Activated CD4-positive, alpha-beta T cell treated with anti-CD3 and anti-CD28 coated beads, Interleukin-2, amount 10 ng/mL, durations not matched to agents 7 days and 5 days (primary cell): ENCODE results near the gene MBTD1. TPM values are rescaled to one million over a fixed set of nuclear protein-coding genes. Genes with fewer than 3 reads are reported as not detected.
"Not testable (repeated sequence)": the region's sequence is repeated elsewhere in the genome, so short reads cannot be mapped to it uniquely, and the experiment has no call there.

Source experiments
- CTCF ChIA-PET: fragments of 350-600 bp; sonication (Branson Sonifier 250); formaldehyde crosslinking; loops from one replicate; lab custom pipeline; 2021; ENCODE audit warnings: antibody characterized with exemption; lab: Charles Lee
- POLR2A ChIA-PET: fragments of 350-600 bp; sonication (Branson Sonifier 250); formaldehyde crosslinking; loops from one replicate; lab custom pipeline; 2021; ENCODE audit warnings: antibody characterized with exemption; lab: Charles Lee
- DNase-seq: peaks from one replicate; pipeline ENCODE4 v3.0.0-alpha.2; 2020
- H3K27ac Mint-ChIP-seq: one replicate; pipeline ENCODE4 v1.8.0; 2021; ENCODE audit warnings: mild to moderate bottlenecking, moderate library complexity, mixed read lengths
- H3K27me3 Mint-ChIP-seq: one replicate; pipeline ENCODE4 v1.8.0; 2021; ENCODE audit warnings: mixed read lengths
- H3K36me3 Mint-ChIP-seq: one replicate; pipeline ENCODE4 v1.8.0; 2021; ENCODE audit warnings: low read depth, mixed read lengths
- H3K4me1 Mint-ChIP-seq: one replicate; pipeline ENCODE4 v1.8.0; 2021; ENCODE audit warnings: mixed read lengths
- H3K4me3 Mint-ChIP-seq: one replicate; pipeline ENCODE4 v1.8.0; 2021; ENCODE audit warnings: mild to moderate bottlenecking, moderate library complexity, mixed read lengths
- H3K9me3 Mint-ChIP-seq: one replicate; pipeline ENCODE4 v1.8.0; 2021; ENCODE audit warnings: mixed read lengths
- total RNA-seq, 2 experiments: library from RNA; stranded (reverse); gene quantifications; one replicate each; pipeline ENCODE4 v1.2.3, GENCODE V29; 2021

MBTD1 gene
- total RNA-seq, 2 experiments from 2014 or later, result 13.8 to 14.5 TPM

- CTCF ChIA-PET, result no interaction called here
- Mint-ChIP-seq H3K36me3 (peaks cover 41% of the 10 kb centered on the region), H3K27ac (no peak overlapping the region), H3K27me3 (no peaks in the 10 kb centered on the region), H3K4me3 (no peak overlapping the region), H3K4me1 (peaks cover 21% of the 10 kb centered on the region), H3K9me3 (no peaks in the 10 kb centered on the region)
- no peak for DNase-seq
- POLR2A ChIA-PET, result no interaction called here
Measured at GRCh38 chr17:51203838-51204237, 56.0 kb downstream of the MBTD1 start.

- Mint-ChIP-seq H3K4me3 (no peak overlapping the region), H3K4me1 (peaks cover 21% of the 10 kb centered on the region), H3K36me3 (peaks cover 42% of the 10 kb centered on the region), H3K9me3 (no peaks in the 10 kb centered on the region), H3K27ac (peak overlapping the region; percentile 85), H3K27me3 (no peaks in the 10 kb centered on the region)
- DNase-seq, result no peak
- CTCF ChIA-PET, result interaction anchor here (1.4 kb wide), 1 partner anchor 21 kb away, joined by 3 read pairs; no protein-coding TSS in a partner anchor
- POLR2A ChIA-PET, result no interaction called here
Measured at GRCh38 chr17:51200846-51201245, 59.0 kb downstream of the MBTD1 start.

DNA sequence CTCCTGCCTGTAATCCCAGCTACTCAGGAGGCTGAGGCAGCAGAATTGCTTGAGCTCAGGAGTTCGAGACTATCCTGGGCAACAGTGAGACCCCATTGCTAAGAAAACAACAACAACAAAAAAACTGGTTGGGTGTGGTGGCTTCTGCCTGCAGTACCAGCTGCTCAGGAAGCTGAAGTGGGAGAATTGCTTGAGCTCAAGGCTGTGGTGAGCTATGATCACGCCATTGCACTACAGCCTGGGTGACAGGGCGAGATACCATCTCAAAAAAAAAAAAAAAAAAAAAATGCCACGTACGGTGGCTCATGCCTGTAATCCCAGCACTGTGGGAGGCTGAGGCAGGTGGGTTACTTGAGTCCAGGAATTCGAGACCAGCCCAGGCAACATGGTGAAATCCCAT, 59.6 kb downstream of the MBTD1 start:
- POLR2A ChIA-PET, result no interaction called here
- Mint-ChIP-seq H3K4me1 (peaks cover 21% of the 10 kb centered on the region), H3K27me3 (no peaks in the 10 kb centered on the region), H3K36me3 (peaks cover 39% of the 10 kb centered on the region), H3K9me3 (no peaks in the 10 kb centered on the region), H3K27ac (peak overlapping the region; percentile 85), H3K4me3 (peak overlapping the region; percentile 5)
- CTCF ChIA-PET, result interaction anchor here (1.4 to 2.2 kb wide), 2 partner anchors 20 to 47 kb away, joined by 3 to 7 read pairs; partner anchors contain the start of gene NME1
- DNase-seq, result peak; percentile 63

DNA sequence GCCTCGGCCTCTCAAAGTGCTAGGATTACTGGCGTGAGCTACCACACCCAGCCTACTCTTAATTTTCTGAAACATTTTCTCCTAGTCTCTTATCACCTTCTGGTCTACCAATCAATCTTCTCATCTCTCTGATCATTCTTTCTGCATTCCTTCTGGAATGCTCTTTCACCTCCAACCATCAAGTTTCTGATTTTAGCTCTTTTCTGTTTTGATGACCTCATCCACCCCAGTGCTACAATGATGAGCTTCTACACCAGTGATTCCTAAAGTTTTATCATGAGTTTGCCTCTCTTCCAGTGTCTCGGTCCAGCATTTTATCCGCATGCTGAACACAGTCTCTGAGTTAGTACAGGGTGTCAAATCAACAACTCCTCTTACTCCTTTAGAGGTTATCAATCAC, 62.1 kb downstream of the MBTD1 start:
- CTCF ChIA-PET, result interaction anchor here (0.6 to 1.4 kb wide), 2 partner anchors 17 to 21 kb away, joined by 3 read pairs; no protein-coding TSS in a partner anchor

DNA sequence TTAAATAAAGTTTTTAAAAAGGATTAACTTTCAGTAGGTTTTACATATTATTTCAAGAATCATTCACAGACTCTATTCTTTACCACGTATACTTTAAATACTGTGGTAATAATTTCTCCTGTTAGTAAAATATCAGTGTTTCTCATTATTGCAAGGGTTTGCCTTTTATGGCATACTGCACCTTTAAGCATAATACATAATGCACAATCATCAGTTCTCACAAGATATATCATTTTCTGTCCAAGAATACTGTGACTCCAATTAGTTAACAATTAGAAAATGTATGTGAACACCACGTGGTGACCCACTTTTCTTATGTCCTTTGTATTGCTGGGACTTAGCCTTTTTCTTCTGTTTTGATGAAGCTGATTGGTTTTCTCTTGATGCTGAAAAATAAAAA, 68.0 kb downstream of the MBTD1 start:
- Mint-ChIP-seq H3K4me1 (peaks cover 6% of the 10 kb centered on the region), H3K36me3 (peaks cover 30% of the 10 kb centered on the region), H3K27ac (no peak overlapping the region), H3K27me3 (no peaks in the 10 kb centered on the region), H3K4me3 (no peak overlapping the region), H3K9me3 (no peaks in the 10 kb centered on the region)
- ChIA-PET CTCF (interaction anchor here (0.6 kb wide), 1 partner anchor 247 kb away, joined by 4 read pairs; no protein-coding TSS in a partner anchor), POLR2A (no interaction called here)
- DNase-seq, result no peak

More for the DNA sequence above, 62.1 kb downstream of the MBTD1 start:
- DNase-seq, result no peak
- Mint-ChIP-seq H3K9me3 (no peaks in the 10 kb centered on the region), H3K4me1 (peaks cover 21% of the 10 kb centered on the region), H3K27ac (peak overlapping the region; percentile 14), H3K4me3 (no peak overlapping the region), H3K36me3 (peaks cover 41% of the 10 kb centered on the region), H3K27me3 (no peaks in the 10 kb centered on the region)
- POLR2A ChIA-PET, result no interaction called here

DNA sequence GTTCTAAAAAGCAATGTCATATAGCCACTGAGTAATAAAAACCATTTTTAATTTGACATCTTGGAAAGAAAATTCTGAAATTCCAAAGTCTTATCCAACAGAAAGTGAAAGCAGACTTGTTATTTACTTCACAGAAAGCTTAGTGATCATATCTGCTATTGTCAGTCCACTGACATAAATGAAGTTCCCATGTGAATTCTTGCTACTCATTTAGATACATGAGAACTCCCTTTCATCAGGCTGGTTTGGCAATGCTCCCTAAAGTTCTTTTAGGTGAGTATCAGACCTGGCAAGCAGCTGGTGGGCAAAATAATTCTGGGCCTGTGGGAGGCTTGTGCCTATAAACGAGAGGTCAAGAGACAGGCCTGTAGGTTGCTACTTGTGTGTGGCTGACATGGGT, 70.2 kb downstream of the MBTD1 start:
- Mint-ChIP-seq H3K4me1 (peaks cover 6% of the 10 kb centered on the region), H3K27me3 (no peaks in the 10 kb centered on the region), H3K27ac (no peak overlapping the region), H3K4me3 (no peak overlapping the region), H3K9me3 (no peaks in the 10 kb centered on the region), H3K36me3 (peaks cover 41% of the 10 kb centered on the region)
- POLR2A ChIA-PET, result no interaction called here
- CTCF ChIA-PET, result interaction anchor here (0.5 kb wide), 1 partner anchor 1250 kb away, joined by 3 read pairs; no protein-coding TSS in a partner anchor
- DNase-seq, result no peak

DNA sequence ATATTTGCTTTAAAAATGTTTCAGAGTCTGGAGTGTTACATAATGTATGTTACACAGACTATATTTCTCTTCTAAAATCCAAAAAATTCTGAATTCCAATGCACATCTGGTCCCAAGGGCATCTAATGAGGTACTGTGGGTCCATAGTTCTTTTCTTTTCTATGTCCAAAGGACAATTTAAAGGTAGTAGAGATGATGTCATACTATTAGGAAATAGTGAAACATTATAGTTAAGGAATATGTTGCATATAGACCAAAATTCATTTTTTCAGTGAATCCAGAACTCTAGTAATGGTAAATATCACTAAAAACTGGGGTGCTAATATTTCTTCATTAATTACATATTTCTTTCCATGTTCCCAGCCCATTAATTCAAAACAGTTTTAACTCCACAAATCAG, 70.7 kb downstream of the MBTD1 start:
- ChIA-PET POLR2A (no interaction called here), CTCF (interaction anchor here (0.5 kb wide), 1 partner anchor 1249 kb away, joined by 3 read pairs; no protein-coding TSS in a partner anchor)
- Mint-ChIP-seq H3K27ac (no peak overlapping the region), H3K9me3 (no peaks in the 10 kb centered on the region), H3K4me1 (peaks cover 6% of the 10 kb centered on the region), H3K36me3 (peaks cover 44% of the 10 kb centered on the region), H3K4me3 (no peak overlapping the region), H3K27me3 (no peaks in the 10 kb centered on the region)
- DNase-seq, result no peak

- no peak overlapping the region for H3K27ac Mint-ChIP-seq
- peaks cover 43% of the 10 kb centered on the region for H3K36me3 Mint-ChIP-seq
- H3K9me3 Mint-ChIP-seq, result no peaks in the 10 kb centered on the region
- H3K4me3 Mint-ChIP-seq, result no peak overlapping the region
- H3K27me3 Mint-ChIP-seq, result no peaks in the 10 kb centered on the region
- DNase-seq, result no peak
- ChIA-PET POLR2A (no interaction called here), CTCF (interaction anchor here (0.6 kb wide), 1 partner anchor 169 kb away, joined by 3 read pairs; no protein-coding TSS in a partner anchor)
- H3K4me1 Mint-ChIP-seq, result peaks cover 6% of the 10 kb centered on the region
Measured at GRCh38 chr17:51188271-51188833, 71.5 kb downstream of the MBTD1 start.

DNA sequence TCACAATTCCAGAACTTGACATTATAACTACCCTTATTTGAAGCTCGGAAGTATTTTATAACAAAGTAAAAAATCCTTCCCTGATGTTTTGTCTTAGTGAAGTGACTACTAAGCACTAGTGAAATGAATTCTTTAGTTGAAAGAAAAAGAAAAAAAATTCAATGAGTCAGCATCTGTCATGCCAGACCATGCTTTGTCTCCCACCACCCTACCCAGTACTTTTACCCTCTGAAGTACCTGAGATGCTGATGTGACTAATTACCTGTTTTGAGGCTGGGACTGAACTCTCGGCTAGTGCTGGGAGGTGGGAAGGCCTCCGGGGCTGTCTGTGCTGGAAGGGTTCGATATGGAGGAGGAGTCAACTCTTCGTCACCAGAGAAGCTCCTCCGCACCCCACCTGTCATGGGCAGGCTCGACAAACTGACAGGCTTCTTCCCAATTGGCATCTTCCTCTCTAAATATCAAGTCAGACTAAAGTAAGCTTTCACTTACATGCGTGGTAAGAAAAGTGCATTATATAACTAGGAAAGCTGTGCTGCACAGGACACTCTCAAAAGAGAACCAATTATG, 74.0 kb downstream of the MBTD1 start:
- CTCF ChIA-PET, result no interaction called here
- peaks cover 6% of the 10 kb centered on the region for H3K4me1 Mint-ChIP-seq
- no peak overlapping the region for H3K27ac Mint-ChIP-seq
- peaks cover 43% of the 10 kb centered on the region for H3K36me3 Mint-ChIP-seq
- no peaks in the 10 kb centered on the region for H3K27me3 Mint-ChIP-seq
- H3K4me3 Mint-ChIP-seq, result no peak overlapping the region
- POLR2A ChIA-PET, result no interaction called here
- no peak for DNase-seq
- no peaks in the 10 kb centered on the region for H3K9me3 Mint-ChIP-seq

DNA sequence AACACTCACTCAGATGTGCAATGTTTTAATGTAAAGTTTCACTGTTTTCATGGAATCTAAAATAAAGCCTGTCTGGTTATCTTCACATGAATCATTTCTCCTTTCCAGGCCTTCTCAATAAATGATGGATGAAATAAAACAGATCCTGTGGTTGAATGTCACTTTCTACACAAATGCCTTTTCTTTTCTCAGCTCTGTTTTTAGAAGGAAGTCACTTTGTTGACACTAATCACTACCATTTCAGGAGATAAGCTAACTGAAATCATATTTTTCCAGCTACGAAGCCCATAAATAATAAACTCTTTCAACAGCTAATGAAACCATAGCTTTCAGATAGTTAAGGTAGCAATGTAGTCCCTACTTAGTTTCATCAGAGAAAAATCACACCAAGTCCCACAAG, 75.7 kb downstream of the MBTD1 start:
- Mint-ChIP-seq H3K36me3 (peaks cover 33% of the 10 kb centered on the region), H3K4me1 (no peaks in the 10 kb centered on the region), H3K9me3 (no peaks in the 10 kb centered on the region), H3K4me3 (no peak overlapping the region), H3K27ac (no peak overlapping the region), H3K27me3 (no peaks in the 10 kb centered on the region)
- no peak for DNase-seq
- CTCF ChIA-PET, result no interaction called here
- POLR2A ChIA-PET, result no interaction called here

- no peak overlapping the region for H3K27ac Mint-ChIP-seq
- no peaks in the 10 kb centered on the region for H3K27me3 Mint-ChIP-seq
- ChIA-PET POLR2A (no interaction called here), CTCF (interaction anchor here (0.9 to 1.7 kb wide), 4 partner anchors 14 to 158 kb away, joined by 3 to 4 read pairs (median 3); partner anchors contain the start of gene NME2)
- peaks cover 20% of the 10 kb centered on the region for H3K36me3 Mint-ChIP-seq
- no peak overlapping the region for H3K4me3 Mint-ChIP-seq
- DNase-seq, result no peak
- H3K4me1 Mint-ChIP-seq, result no peaks in the 10 kb centered on the region
- no peaks in the 10 kb centered on the region for H3K9me3 Mint-ChIP-seq
Measured at GRCh38 chr17:51180486-51180885, 79.4 kb downstream of the MBTD1 start.

DNA sequence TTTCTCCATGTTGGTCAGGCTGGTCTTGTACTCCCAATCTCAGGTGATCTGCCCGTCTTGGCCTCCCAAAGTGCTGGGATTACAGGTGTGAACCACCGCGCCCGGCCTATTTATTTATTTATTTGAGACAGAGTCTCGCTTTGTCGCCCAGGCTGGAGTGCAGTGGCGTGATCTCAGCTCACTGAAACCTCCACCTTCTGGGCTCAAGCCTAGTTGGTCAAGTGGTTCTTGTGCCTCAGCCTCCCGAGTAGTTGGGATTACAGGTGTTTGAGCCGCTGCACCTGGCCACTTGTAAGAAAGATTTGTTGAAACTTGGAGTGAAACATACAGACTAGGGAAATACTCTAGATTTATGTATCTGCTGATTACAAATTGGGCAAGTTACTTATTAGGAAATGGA, 87.8 kb downstream of the MBTD1 start:
- DNase-seq, H3K27ac Mint-ChIP-seq, POLR2A ChIA-PET, H3K27me3 Mint-ChIP-seq, H3K9me3 Mint-ChIP-seq, H3K4me3 Mint-ChIP-seq: not testable (repeated sequence)
- H3K36me3 Mint-ChIP-seq, result peaks cover 27% of the 10 kb centered on the region
- CTCF ChIA-PET, result interaction anchor here (1.3 kb wide), 1 partner anchor 23 kb away, joined by 3 read pairs; no protein-coding TSS in a partner anchor
- peaks cover 22% of the 10 kb centered on the region for H3K4me1 Mint-ChIP-seq

- ChIA-PET POLR2A (no interaction called here), CTCF (no interaction called here)
- peaks cover 31% of the 10 kb centered on the region for H3K36me3 Mint-ChIP-seq
- peaks cover 26% of the 10 kb centered on the region for H3K4me1 Mint-ChIP-seq
- H3K9me3 Mint-ChIP-seq, result no peaks in the 10 kb centered on the region
- H3K27ac Mint-ChIP-seq, result no peak overlapping the region
- DNase-seq, result no peak
- H3K27me3 Mint-ChIP-seq, result no peaks in the 10 kb centered on the region
- H3K4me3 Mint-ChIP-seq, result no peak overlapping the region
Measured at GRCh38 chr17:51170736-51171135, 89.1 kb downstream of the MBTD1 start.
